ENCODE results near the gene CPVL.

The CPVL gene

GRCh38 chr7:28956608-28957063 is 189.7 kb downstream of the CPVL start:
- Histone ChIP-seq H3K36me3 (ENCODE audit: control insufficient read depth in 2 of 2, insufficient read depth in 1 of 2, low read length in 2 of 2) (no peaks in the 10 kb centered on the region), H3K4me3 (ENCODE audit: low read depth, low read length) (peak overlapping the region; percentile 66), H3K4me1 (ENCODE audit: control insufficient read depth, insufficient read depth, low read length) (no peaks in the 10 kb centered on the region), H3K9me3 (ENCODE audit: control insufficient read depth, insufficient read depth, low read depth, low read length) (no peaks in the 10 kb centered on the region), H3K27ac (ENCODE audit: extremely low read depth, low read depth, low read length) (peak overlapping the region; percentile 85; the same call in 1 of the 2 replicates)
- ChIA-PET POLR2A (interaction anchor here (0.9 to 1.1 kb wide), 2 partner anchors 29 to 150 kb away, joined by 3 to 4 read pairs; no protein-coding TSS in a partner anchor), CTCF (interaction anchor here (0.6 to 6.0 kb wide), 46 partner anchors 10 to 466 kb away, joined by 3 to 86 read pairs (median 4); no protein-coding TSS in a partner anchor)
- no peak for TF ChIP-seq ZNF214 (tag by site-specific recombination; IDR thresholded peaks at IDR 0.05; ENCODE audit: borderline replicate concordance)
- TF ChIP-seq KLF7 (tag by site-specific recombination; IDR thresholded peaks at IDR 0.05; ENCODE audit: borderline replicate concordance), result no peak
- no peak for TF ChIP-seq KLF1 (tag by site-specific recombination; IDR thresholded peaks at IDR 0.05)
- TF ChIP-seq ELK4 (IDR thresholded peaks at IDR 0.05; ENCODE audit: borderline replicate concordance, low read depth, low read length), result no peak
- no peak for TF ChIP-seq ZNF561 (tag by site-specific recombination; IDR thresholded peaks at IDR 0.05; ENCODE audit: borderline replicate concordance)
- TF ChIP-seq PRDM4 (tag by site-specific recombination; IDR thresholded peaks at IDR 0.05), result no peak
- no peak for TF ChIP-seq ZNF791 (tag by site-specific recombination; IDR thresholded peaks at IDR 0.05)
- TF ChIP-seq ZNF654 (tag by site-specific recombination; IDR thresholded peaks at IDR 0.05; ENCODE audit: low read depth), result 0 out of 2 replicates have a peak, but pooled peaks have one; percentile 29
- no peak for TF ChIP-seq REST (tag by site-specific recombination; IDR thresholded peaks at IDR 0.05)
- no peak for TF ChIP-seq ZNF623 (tag by site-specific recombination; IDR thresholded peaks at IDR 0.05)
- no peak for TF ChIP-seq FEZF1 (tag by site-specific recombination; IDR thresholded peaks at IDR 0.05)
- TF ChIP-seq ZNF580 (tag by site-specific recombination; IDR thresholded peaks at IDR 0.05), result peak; percentile 57; the same call in 1 of the 2 replicates
- TF ChIP-seq ZNF155 (tag by site-specific recombination; IDR thresholded peaks at IDR 0.05), result no peak
- 0 out of 2 replicates have a peak, but pooled peaks have one; percentile 6 for TF ChIP-seq CTCF (tag by site-specific recombination; IDR thresholded peaks at IDR 0.05)
- TF ChIP-seq ZNF2 (tag by site-specific recombination; IDR thresholded peaks at IDR 0.05), result no peak
- TF ChIP-seq ZNF391 (tag by site-specific recombination; IDR thresholded peaks at IDR 0.05; ENCODE audit: borderline replicate concordance, low read depth), result no peak
- TF ChIP-seq ZNF366 (tag by site-specific recombination; conservative IDR thresholded peaks at IDR 0.05), result no peak

All from HEK293 (cell line).